Measurements from ENCODE around the gene DEFB114. TPM values are rescaled to one million over a fixed set of nuclear protein-coding genes. Genes with fewer than 3 reads are reported as not detected.

DEFB114 gene
- polyA plus RNA-seq, 2 of the 4 experiments (the other 2 are of a cell fraction): not detected

DNA sequence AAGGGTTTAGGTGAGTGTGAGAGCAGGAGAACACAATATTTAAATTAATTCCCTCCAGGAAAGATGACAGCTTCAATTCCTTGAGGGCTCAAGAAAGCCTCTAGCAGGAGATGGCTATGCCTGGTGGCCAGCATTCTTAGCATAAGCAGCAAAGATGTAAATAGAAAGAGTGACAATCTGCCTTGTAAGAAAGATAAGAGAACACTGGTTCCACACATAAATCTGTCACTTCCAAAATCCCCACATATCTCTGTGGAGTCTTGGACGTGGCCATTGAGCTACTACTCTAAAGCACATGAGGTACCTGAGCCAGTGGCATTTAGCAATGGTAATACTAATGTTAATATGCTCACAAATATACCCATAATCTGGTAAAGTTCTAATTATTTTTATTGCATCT lies 29.2 kb downstream of the DEFB114 start:
- POLR2A ChIA-PET: no interaction called here
- ATAC-seq (no peak), DNase-seq (ENCODE audit: low read depth in 1 of 2, low spot score in 1 of 2) (no peak), FAIRE-seq (no peak)
- no peak overlapping the region for H3K4me3 ChIP-seq
- 0% methylated on average over 1 of the region's 1 CpG for WGBS (ENCODE audit: missing lambda C conversion rate)
- no peak overlapping the region for H3K4me2 ChIP-seq
- H3K4me1 ChIP-seq: no peaks in the 10 kb centered on the region
- no peak for TF ChIP-seq EP300 (IDR thresholded peaks at IDR 0.05)
- no peak for TF ChIP-seq RNF2 (IDR thresholded peaks at IDR 0.05; ENCODE audit: borderline replicate concordance, low read depth)
- no peak for TF ChIP-seq POLR2AphosphoS2 (conservative IDR thresholded peaks at IDR 0.05; ENCODE audit: low read length)
- no peak for TF ChIP-seq MYC (IDR thresholded peaks at IDR 0.05; ENCODE audit: borderline replicate concordance, low read length)
- no peak for TF ChIP-seq GATA3 (IDR thresholded peaks at IDR 0.05; ENCODE audit: borderline replicate concordance)
- TF ChIP-seq, protein P1, sequence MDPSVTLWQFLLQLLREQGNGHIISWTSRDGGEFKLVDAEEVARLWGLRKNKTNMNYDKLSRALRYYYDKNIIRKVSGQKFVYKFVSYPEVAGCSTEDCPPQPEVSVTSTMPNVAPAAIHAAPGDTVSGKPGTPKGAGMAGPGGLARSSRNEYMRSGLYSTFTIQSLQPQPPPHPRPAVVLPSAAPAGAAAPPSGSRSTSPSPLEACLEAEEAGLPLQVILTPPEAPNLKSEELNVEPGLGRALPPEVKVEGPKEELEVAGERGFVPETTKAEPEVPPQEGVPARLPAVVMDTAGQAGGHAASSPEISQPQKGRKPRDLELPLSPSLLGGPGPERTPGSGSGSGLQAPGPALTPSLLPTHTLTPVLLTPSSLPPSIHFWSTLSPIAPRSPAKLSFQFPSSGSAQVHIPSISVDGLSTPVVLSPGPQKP (IDR thresholded peaks at IDR 0.05; ENCODE audit: low read depth, low read length): no peak
- TF ChIP-seq CHD4 (IDR thresholded peaks at IDR 0.05; ENCODE audit: borderline replicate concordance): no peak
- TF ChIP-seq CBX8 (IDR thresholded peaks at IDR 0.05): no peak
- TF ChIP-seq NPAS2 (CRISPR knock-in tag; IDR thresholded peaks at IDR 0.05; ENCODE audit: borderline replicate concordance): no peak
- TF ChIP-seq, protein P2, sequence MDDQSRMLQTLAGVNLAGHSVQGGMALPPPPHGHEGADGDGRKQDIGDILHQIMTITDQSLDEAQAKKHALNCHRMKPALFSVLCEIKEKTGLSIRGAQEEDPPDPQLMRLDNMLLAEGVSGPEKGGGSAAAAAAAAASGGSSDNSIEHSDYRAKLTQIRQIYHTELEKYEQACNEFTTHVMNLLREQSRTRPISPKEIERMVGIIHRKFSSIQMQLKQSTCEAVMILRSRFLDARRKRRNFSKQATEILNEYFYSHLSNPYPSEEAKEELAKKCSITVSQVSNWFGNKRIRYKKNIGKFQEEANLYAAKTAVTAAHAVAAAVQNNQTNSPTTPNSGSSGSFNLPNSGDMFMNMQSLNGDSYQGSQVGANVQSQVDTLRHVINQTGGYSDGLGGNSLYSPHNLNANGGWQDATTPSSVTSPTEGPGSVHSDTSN (IDR thresholded peaks at IDR 0.05): no peak
- TF ChIP-seq NR3C1 (IDR thresholded peaks at IDR 0.05): no peak
- TF ChIP-seq, protein P3, sequence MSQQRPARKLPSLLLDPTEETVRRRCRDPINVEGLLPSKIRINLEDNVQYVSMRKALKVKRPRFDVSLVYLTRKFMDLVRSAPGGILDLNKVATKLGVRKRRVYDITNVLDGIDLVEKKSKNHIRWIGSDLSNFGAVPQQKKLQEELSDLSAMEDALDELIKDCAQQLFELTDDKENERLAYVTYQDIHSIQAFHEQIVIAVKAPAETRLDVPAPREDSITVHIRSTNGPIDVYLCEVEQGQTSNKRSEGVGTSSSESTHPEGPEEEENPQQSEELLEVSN (IDR thresholded peaks at IDR 0.05; ENCODE audit: borderline replicate concordance, low read depth): no peak
- no peak for TF ChIP-seq ZFP36 (IDR thresholded peaks at IDR 0.05; ENCODE audit: borderline replicate concordance, partially characterized antibody)
- no peak for TF ChIP-seq JUN (IDR thresholded peaks at IDR 0.05)
- TF ChIP-seq EHMT2 (IDR thresholded peaks at IDR 0.05; ENCODE audit: low read depth): no peak
- TF ChIP-seq, protein P4, sequence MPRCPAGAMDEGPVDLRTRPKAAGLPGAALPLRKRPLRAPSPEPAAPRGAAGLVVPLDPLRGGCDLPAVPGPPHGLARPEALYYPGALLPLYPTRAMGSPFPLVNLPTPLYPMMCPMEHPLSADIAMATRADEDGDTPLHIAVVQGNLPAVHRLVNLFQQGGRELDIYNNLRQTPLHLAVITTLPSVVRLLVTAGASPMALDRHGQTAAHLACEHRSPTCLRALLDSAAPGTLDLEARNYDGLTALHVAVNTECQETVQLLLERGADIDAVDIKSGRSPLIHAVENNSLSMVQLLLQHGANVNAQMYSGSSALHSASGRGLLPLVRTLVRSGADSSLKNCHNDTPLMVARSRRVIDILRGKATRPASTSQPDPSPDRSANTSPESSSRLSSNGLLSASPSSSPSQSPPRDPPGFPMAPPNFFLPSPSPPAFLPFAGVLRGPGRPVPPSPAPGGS (IDR thresholded peaks at IDR 0.05): no peak
- TF ChIP-seq CEBPB (IDR thresholded peaks at IDR 0.05): no peak
- TF ChIP-seq HOXA7 (CRISPR knock-in tag; IDR thresholded peaks at IDR 0.05): no peak
- no peaks in the 10 kb centered on the region for H3K9me3 ChIP-seq
- H3K27ac ChIP-seq: no peak overlapping the region
- CTCF ChIA-PET: no interaction called here

DNA sequence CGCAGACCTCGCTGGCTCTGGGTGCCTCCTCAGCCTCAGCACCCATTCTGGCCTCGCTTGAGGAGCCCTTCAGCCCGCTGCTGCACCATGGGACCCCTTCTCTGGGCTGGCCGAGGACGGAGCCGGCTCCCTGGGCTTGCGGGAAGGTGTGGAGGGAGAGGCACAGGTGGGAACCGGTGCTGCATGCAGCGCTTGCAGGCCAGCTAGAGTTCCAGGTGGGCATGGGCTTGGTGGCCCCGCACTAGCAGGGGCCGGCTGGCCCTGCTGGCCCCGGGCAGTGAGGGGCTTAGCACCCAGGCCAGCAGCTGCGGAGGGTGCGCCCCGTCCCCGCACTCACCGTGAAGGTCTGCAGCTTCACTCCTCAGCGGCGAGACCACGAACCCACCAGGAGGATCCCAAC lies 30.4 kb downstream of the DEFB114 start:
- 36% methylated on average over 11 of the region's 21 CpGs for WGBS (ENCODE audit: missing lambda C conversion rate)
- no peak for FAIRE-seq

DNA sequence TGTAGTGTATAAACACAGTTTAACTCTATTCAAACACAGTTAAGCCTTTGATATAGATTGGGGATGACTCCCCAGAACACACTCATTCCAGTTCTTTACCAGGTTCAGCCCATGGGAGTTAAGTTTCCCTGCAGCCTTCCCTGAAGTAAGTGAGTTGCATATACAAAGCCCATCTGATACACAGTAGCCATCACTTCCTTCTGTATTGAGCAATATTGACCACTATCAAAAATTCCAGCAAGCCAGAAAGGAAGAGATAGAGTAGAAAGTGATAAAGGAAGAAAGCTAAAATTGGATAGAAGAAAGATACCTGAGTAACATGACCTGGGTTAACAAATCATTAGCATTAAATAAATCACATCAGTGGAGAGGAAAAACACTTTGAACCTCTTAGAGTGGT lies 34.6 kb downstream of the DEFB114 start:
- ChIA-PET CTCF (interaction anchor here (1.8 kb wide), 1 partner anchor 15 kb away, joined by 3 read pairs; no protein-coding TSS in a partner anchor), POLR2A (no interaction called here)
- no peak overlapping the region for H3K4me2 ChIP-seq
- FAIRE-seq (no peak), ATAC-seq (no peak), DNase-seq (ENCODE audit: low read depth in 1 of 2, low spot score in 1 of 2) (no peak)
- H3K4me3 ChIP-seq: no peak overlapping the region
- H3K4me1 ChIP-seq: no peaks in the 10 kb centered on the region
- H3K27ac ChIP-seq: no peak overlapping the region
- no peaks in the 10 kb centered on the region for H3K9me3 ChIP-seq
- TF ChIP-seq TFCP2L1 (CRISPR knock-in tag; IDR thresholded peaks at IDR 0.05) (no peak), POLR2A (IDR thresholded peaks at IDR 0.05; ENCODE audit: low read length) (no peak), MAZ (IDR thresholded peaks at IDR 0.05; ENCODE audit: borderline replicate concordance, low read depth, low read length) (no peak), HDAC2 (IDR thresholded peaks at IDR 0.05) (no peak), FOSL2 (IDR thresholded peaks at IDR 0.05) (no peak), FOSL2 (CRISPR knock-in tag; IDR thresholded peaks at IDR 0.05) (no peak), EP300 (IDR thresholded peaks at IDR 0.05) (no peak), MYC (IDR thresholded peaks at IDR 0.05; ENCODE audit: borderline replicate concordance, low read length) (no peak), RFX5 (IDR thresholded peaks at IDR 0.05) (no peak), JUNB (IDR thresholded peaks at IDR 0.05) (no peak), ZFP36 (IDR thresholded peaks at IDR 0.05; ENCODE audit: borderline replicate concordance, partially characterized antibody) (no peak), CHD4 (IDR thresholded peaks at IDR 0.05; ENCODE audit: borderline replicate concordance) (no peak), EHF (CRISPR knock-in tag; IDR thresholded peaks at IDR 0.05) (no peak), ESRRA (IDR thresholded peaks at IDR 0.05; ENCODE audit: borderline replicate concordance, low read length) (no peak), CBX8 (IDR thresholded peaks at IDR 0.05) (no peak), POLR2AphosphoS2 (conservative IDR thresholded peaks at IDR 0.05; ENCODE audit: low read length) (no peak)
- TF ChIP-seq, protein P5, sequence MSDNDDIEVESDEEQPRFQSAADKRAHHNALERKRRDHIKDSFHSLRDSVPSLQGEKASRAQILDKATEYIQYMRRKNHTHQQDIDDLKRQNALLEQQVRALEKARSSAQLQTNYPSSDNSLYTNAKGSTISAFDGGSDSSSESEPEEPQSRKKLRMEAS (IDR thresholded peaks at IDR 0.05): no peak
- TF ChIP-seq, protein P4 (IDR thresholded peaks at IDR 0.05): no peak

More for the DNA sequence above, 30.4 kb downstream of the DEFB114 start:
- Histone ChIP-seq H3K4me3 (no peak overlapping the region), H3K9me3 (no peaks in the 10 kb centered on the region), H3K4me1 (no peaks in the 10 kb centered on the region), H3K4me2 (no peak overlapping the region), H3K27ac (no peak overlapping the region)
- DNase-seq (ENCODE audit: low read depth in 1 of 2, low spot score in 1 of 2) (no peak), ATAC-seq (no peak)
- TF ChIP-seq CHD2 (IDR thresholded peaks at IDR 0.05; ENCODE audit: low read length, partially characterized antibody) (no peak), TP53 (CRISPR knock-in tag; IDR thresholded peaks at IDR 0.05) (no peak), POLR2AphosphoS2 (conservative IDR thresholded peaks at IDR 0.05; ENCODE audit: low read length) (no peak), ZSCAN20 (CRISPR knock-in tag; IDR thresholded peaks at IDR 0.05) (no peak), TFCP2L1 (CRISPR knock-in tag; IDR thresholded peaks at IDR 0.05) (no peak), ZNF302 (CRISPR knock-in tag; IDR thresholded peaks at IDR 0.05) (no peak)
- TF ChIP-seq, protein P5 (IDR thresholded peaks at IDR 0.05): no peak
- ChIA-PET CTCF (no interaction called here), POLR2A (no interaction called here)
